Kidney (tissue), 14 donors: ENCODE measurements around the gene TNFAIP2. TPM values are rescaled to one million over a fixed set of nuclear protein-coding genes. Genes with fewer than 3 reads are reported as not detected.

ENCODE experiments used
- DNase-seq, 5 donors: peaks; one replicate each; pipeline ENCODE4 v3.0.0-alpha.2; 2013 to 2020
- FAIRE-seq: peaks from 2 replicates; lab custom pipeline; 2012; peaks lifted over from hg19 to GRCh38; lab: Jason Lieb, UNC
- H3K27ac ChIP-seq, 2 donors: one replicate each; pipeline ENCODE4 v1.7.0; 2013; ENCODE audit warnings: low read depth in 2 of 2, low read length in 2 of 2, inconsistent platforms in 1 of 2
- H3K27me3 ChIP-seq: one replicate; pipeline ENCODE4 v1.7.1; 2013; ENCODE audit warnings: low read length, inconsistent platforms; ENCODE audit not compliant: control insufficient read depth, insufficient read depth
- H3K36me3 ChIP-seq, 3 donors: one replicate each; pipeline versions ENCODE4 v1.7.0 to v1.7.1; 2013; ENCODE audit warnings: low read length in 3 of 3, control low read depth in 1 of 3, inconsistent platforms in 1 of 3; ENCODE audit not compliant: insufficient read depth in 3 of 3, control insufficient read depth in 2 of 3
- H3K4me1 ChIP-seq, 3 donors: one replicate each; pipeline versions ENCODE4 v1.7.0 to v1.7.1; 2013; ENCODE audit warnings: low read length in 3 of 3, inconsistent platforms in 1 of 3, low read depth in 1 of 3; ENCODE audit not compliant: control insufficient read depth in 2 of 3, insufficient read depth in 2 of 3
- H3K4me3 ChIP-seq, 3 donors: one replicate each; pipeline versions ENCODE4 v1.7.0 to v1.8.1; 2013; ENCODE audit warnings: low read length in 3 of 3, control low read depth in 1 of 3, inconsistent platforms in 1 of 3
- H3K9ac ChIP-seq, 3 donors: one replicate each; pipeline versions ENCODE4 v1.7.0 to v1.7.1; 2013; ENCODE audit warnings: low read length in 3 of 3, control low read depth in 1 of 3, inconsistent platforms in 1 of 3
- H3K9me3 ChIP-seq, 3 donors: one replicate each; pipeline versions ENCODE4 v1.7.0 to v1.7.1; 2013; ENCODE audit warnings: low read length in 3 of 3, control low read depth in 1 of 3, inconsistent platforms in 1 of 3; ENCODE audit not compliant: control insufficient read depth in 2 of 3, insufficient read depth in 1 of 3
- intact Hi-C: fragments of 100-400 bp; cut with DNase I; formaldehyde crosslinking; loops from one replicate; pipeline ENCODE4 v1.11.1; 2022
- polyA plus RNA-seq: library from polyadenylated mRNA; stranded (reverse); fragments of 350-450 nt; fragmentation: Illumina TruSeq; extraction: RNeasy Lipid Tissue Mini Kit (QIAGEN cat#74804); gene quantifications from one replicate; pipeline ENCODE4 v1.2.3, GENCODE V29; 2014; ENCODE audit warnings: low read depth, low replicate concordance; ENCODE audit not compliant: insufficient read depth
- total RNA-seq: library from RNA; stranded (reverse); fragmentation: NEBNext Ultra II Directional; extraction: Animal tissue kit (Norgen Biotek cat#: 25700); gene quantifications from one replicate; pipeline ENCODE4 v1.2.1, GENCODE V29; 2021
- TF ChIP-seq, protein P1 (sequence below): IDR thresholded peaks from 3 replicates; pipeline ENCODE4 v1.5.1; 2012; ENCODE audit warnings: mild to moderate bottlenecking, moderate library complexity, borderline replicate concordance; ENCODE audit not compliant: insufficient read depth; ENCODE audit errors: extremely low read depth
- donor health status: control.
- donor health status: control.
- donor health status: control.
- donor health status: control.
- donor health status: control.
- donor health status: DM: yes; HTN: yes; CAD: no.
- donor health status: Normal renal cell carcinoma (clear cell type).

The TNFAIP2 gene
- total and polyA plus RNA-seq, 2 donors from 2014 or later = 42.9 to 301 TPM

- FAIRE-seq (no peak), DNase-seq (peak in 2 of 5 donors; percentile 37 to 73)
- Histone ChIP-seq H3K4me1 (peaks cover 0 to 5% (median 0%) of the 10 kb centered on the region in 3 donors), H3K27ac (no peak within 1 kb of the TSS), H3K4me3 (no peak within 1 kb of the TSS), H3K36me3 (no peaks in the 10 kb centered on the region), H3K9me3 (no peaks in the 10 kb centered on the region), H3K27me3 (no peaks in the 10 kb centered on the region), H3K9ac (no peak within 1 kb of the TSS)
- intact Hi-C loops = no loop called here
- TF ChIP-seq, protein P1, sequence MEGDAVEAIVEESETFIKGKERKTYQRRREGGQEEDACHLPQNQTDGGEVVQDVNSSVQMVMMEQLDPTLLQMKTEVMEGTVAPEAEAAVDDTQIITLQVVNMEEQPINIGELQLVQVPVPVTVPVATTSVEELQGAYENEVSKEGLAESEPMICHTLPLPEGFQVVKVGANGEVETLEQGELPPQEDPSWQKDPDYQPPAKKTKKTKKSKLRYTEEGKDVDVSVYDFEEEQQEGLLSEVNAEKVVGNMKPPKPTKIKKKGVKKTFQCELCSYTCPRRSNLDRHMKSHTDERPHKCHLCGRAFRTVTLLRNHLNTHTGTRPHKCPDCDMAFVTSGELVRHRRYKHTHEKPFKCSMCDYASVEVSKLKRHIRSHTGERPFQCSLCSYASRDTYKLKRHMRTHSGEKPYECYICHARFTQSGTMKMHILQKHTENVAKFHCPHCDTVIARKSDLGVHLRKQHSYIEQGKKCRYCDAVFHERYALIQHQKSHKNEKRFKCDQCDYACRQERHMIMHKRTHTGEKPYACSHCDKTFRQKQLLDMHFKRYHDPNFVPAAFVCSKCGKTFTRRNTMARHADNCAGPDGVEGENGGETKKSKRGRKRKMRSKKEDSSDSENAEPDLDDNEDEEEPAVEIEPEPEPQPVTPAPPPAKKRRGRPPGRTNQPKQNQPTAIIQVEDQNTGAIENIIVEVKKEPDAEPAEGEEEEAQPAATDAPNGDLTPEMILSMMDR = no peak
These were observed 39.0 kb upstream of the TNFAIP2 start, which contains the start of gene LBHD2 for GRCh38 chr14:103084021-103084919. Gene LBHD2 (plus strand): TSS chr14:103084210. CDS start chr14:103086013, 1,803 bp downstream.

- peaks cover 0 to 5% (median 0%) of the 10 kb centered on the region in 3 donors for H3K4me1 ChIP-seq
- no peak overlapping the region for H3K9ac ChIP-seq
- FAIRE-seq (no peak), DNase-seq (peak in 1 of 5 donors; percentile 65)
- TF ChIP-seq, protein P1 = no peak
- no peaks in the 10 kb centered on the region for H3K27me3 ChIP-seq
- intact Hi-C loops = no loop called here
- H3K27ac ChIP-seq = no peak overlapping the region
- no peaks in the 10 kb centered on the region for H3K36me3 ChIP-seq
- no peaks in the 10 kb centered on the region for H3K9me3 ChIP-seq
- H3K4me3 ChIP-seq = no peak overlapping the region
These were observed 37.9 kb upstream of the TNFAIP2 start for GRCh38 chr14:103085106-103086091.

DNA sequence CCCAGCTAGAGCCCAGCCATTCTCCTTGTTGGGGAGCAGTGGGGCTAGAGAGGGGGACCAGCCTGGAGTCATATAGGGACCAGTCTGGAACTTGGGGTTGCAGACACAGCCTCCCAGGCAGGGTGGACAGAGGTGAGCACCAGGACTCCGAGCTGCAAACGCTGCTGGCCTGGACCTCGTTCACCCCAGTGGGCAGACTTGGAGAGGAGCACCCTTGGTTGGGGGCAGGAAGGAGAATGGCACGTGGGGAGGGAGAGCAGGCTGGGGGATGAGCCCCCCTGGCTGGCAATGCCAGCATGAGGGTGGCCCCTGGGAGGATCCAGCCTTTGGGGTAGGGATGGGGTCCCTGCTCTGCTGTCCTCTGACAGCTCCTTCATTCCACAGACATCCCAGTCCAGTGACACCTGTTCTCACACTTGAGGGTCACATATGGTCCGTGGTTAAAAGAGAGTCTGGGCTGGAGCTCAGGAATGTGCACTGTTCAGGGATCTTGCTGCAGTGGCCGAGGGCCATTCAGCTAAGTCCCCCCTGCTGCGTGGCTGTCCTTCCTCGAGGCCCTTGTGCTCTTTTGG, 36.4 kb upstream of the TNFAIP2 start:
- TF ChIP-seq, protein P1 = no peak
- intact Hi-C loops = no loop called here
- no peak overlapping the region for H3K27ac ChIP-seq
- no peaks in the 10 kb centered on the region for H3K9me3 ChIP-seq
- no peaks in the 10 kb centered on the region for H3K27me3 ChIP-seq
- no peak overlapping the region for H3K4me3 ChIP-seq
- FAIRE-seq (no peak), DNase-seq (peak in 1 of 5 donors; percentile 48)
- H3K9ac ChIP-seq = no peak overlapping the region
- peaks cover 0 to 8% (median 0%) of the 10 kb centered on the region in 3 donors for H3K4me1 ChIP-seq
- no peaks in the 10 kb centered on the region for H3K36me3 ChIP-seq
